Tibial nerve (tissue), 4 donors: ENCODE results near the gene SPECC1. TPM values are rescaled to one million over a fixed set of nuclear protein-coding genes. Genes with fewer than 3 reads are reported as not detected.
A peak's percentile ranks its signal among the peaks of the same experiment; 100 is the strongest.

ENCODE experiments used
- DNase-seq, 2 donors: peaks; one replicate each; pipeline ENCODE4 v3.0.0-alpha.2; 2019; ENCODE audit warnings: low spot score in 2 of 2
- H3K27ac ChIP-seq, 4 donors: fragments of 200-600 bp; sonication (generic) in 3 of 4; one replicate each; pipeline ENCODE4 v1.5.1; 2017 to 2019; ENCODE audit warnings: mild to moderate bottlenecking in 1 of 4
- H3K27me3 ChIP-seq, 2 donors: fragments of 200-600 bp; sonication (generic) in 1 of 2; one replicate each; pipeline versions ENCODE4 v1.5.1 to v1.6.0; 2017 to 2019
- H3K36me3 ChIP-seq, 3 donors: fragments of 200-600 bp; sonication (generic); one replicate each; pipeline ENCODE4 v1.5.1; 2018 to 2019
- H3K4me1 ChIP-seq, 4 donors: fragments of 200-600 bp; sonication (generic) in 3 of 4; one replicate each; pipeline ENCODE4 v1.5.1; 2017 to 2019
- H3K4me3 ChIP-seq, 4 donors: fragments of 200-600 bp; sonication (generic) in 3 of 4; one replicate each; pipeline ENCODE4 v1.5.1; 2017 to 2019; ENCODE audit warnings: mild to moderate bottlenecking in 1 of 4, moderate library complexity in 1 of 4
- H3K9me3 ChIP-seq, 4 donors: fragments of 200-600 bp; sonication (generic) in 3 of 4; one replicate each; pipeline ENCODE4 v1.5.1; 2017 to 2019
- CTCF ChIP-seq, 5 experiments: fragments of 200-600 bp in 3 of 5; fragments of 450-650 bp in 2 of 5; sonication (generic) in 3 of 5; IDR thresholded peaks; one replicate each; pipeline ENCODE4 v1.5.1; 2016 to 2019; ENCODE audit warnings: antibody characterized with exemption in 5 of 5, mild to moderate bottlenecking in 3 of 5, moderate library complexity in 2 of 5
- EP300 ChIP-seq, 2 donors: sonication (generic); formaldehyde crosslinking; IDR thresholded peaks; one replicate each; pipeline ENCODE4 v1.6.1; 2017; ENCODE audit warnings: antibody characterized with exemption in 2 of 2, mild to moderate bottlenecking in 1 of 2
- POLR2A ChIP-seq, 2 donors: fragments of 450-650 bp; IDR thresholded peaks; one replicate each; pipeline ENCODE4 v1.6.1; 2017; ENCODE audit warnings: antibody characterized with exemption in 2 of 2, mild to moderate bottlenecking in 2 of 2, moderate library complexity in 2 of 2
- WGBS, 2 donors: methylation state at CpG; one replicate each; pipeline ENCODE4 v1.1.5; 2018; 5-methylcytosine and 5-hydroxymethylcytosine counted together
- total RNA-seq, 4 donors: library from RNA; depleted of rRNA; stranded (reverse); fragments of >200 nt; gene quantifications; one replicate each; pipeline ENCODE4 v1.1.0, GENCODE V29; 2016

SPECC1 gene
- total RNA-seq, 4 donors from 2014 or later = 63.2 to 139 (median 98.1) TPM

- no peak for TF ChIP-seq EP300 (IDR thresholded peaks at IDR 0.05)
- no peak for TF ChIP-seq CTCF (IDR thresholded peaks at IDR 0.05)
- no peak for TF ChIP-seq POLR2A (IDR thresholded peaks at IDR 0.05)
- Histone ChIP-seq H3K27me3 (no peaks in the 10 kb centered on the region), H3K4me1 (peaks cover 0 to 22% (median 10%) of the 10 kb centered on the region in 4 donors), H3K9me3 (no peaks in the 10 kb centered on the region), H3K27ac (peak overlapping the region in 1 of 4 donors; percentile 33), H3K4me3 (no peak overlapping the region), H3K36me3 (no peaks in the 10 kb centered on the region)
- 62 to 69% methylated on average over 8 of the region's 8 CpGs for WGBS, 2 donors
- DNase-seq = no peak
Observed at GRCh38 chr17:20122254-20122879, 113.2 kb downstream of the SPECC1 start.

GRCh38 chr17:20123209-20123608 is 114.0 kb downstream of the SPECC1 start:
- no peaks in the 10 kb centered on the region for H3K9me3 ChIP-seq
- H3K27me3 ChIP-seq = no peaks in the 10 kb centered on the region
- no peak overlapping the region for H3K4me3 ChIP-seq
- H3K36me3 ChIP-seq = no peaks in the 10 kb centered on the region
- TF ChIP-seq EP300 (IDR thresholded peaks at IDR 0.05) (no peak), CTCF (IDR thresholded peaks at IDR 0.05) (no peak), POLR2A (IDR thresholded peaks at IDR 0.05) (no peak)
- H3K4me1 ChIP-seq = peaks cover 0 to 22% (median 10%) of the 10 kb centered on the region in 4 donors
- DNase-seq = no peak
- WGBS, 2 donors = 71 to 84% methylated on average over 4 of the region's 4 CpGs
- no peak overlapping the region for H3K27ac ChIP-seq

GRCh38 chr17:20125724-20126123 is 116.6 kb downstream of the SPECC1 start:
- Histone ChIP-seq H3K27ac (no peak overlapping the region), H3K27me3 (no peaks in the 10 kb centered on the region), H3K4me3 (no peak overlapping the region), H3K4me1 (peaks cover 0 to 20% (median 10%) of the 10 kb centered on the region in 4 donors), H3K9me3 (no peaks in the 10 kb centered on the region), H3K36me3 (no peaks in the 10 kb centered on the region)
- WGBS, 2 donors = 57 to 68% methylated on average over 6 of the region's 6 CpGs
- TF ChIP-seq EP300 (IDR thresholded peaks at IDR 0.05) (no peak), CTCF (IDR thresholded peaks at IDR 0.05) (no peak), POLR2A (IDR thresholded peaks at IDR 0.05) (no peak)
- no peak for DNase-seq

GRCh38 chr17:20127360-20128035 is 118.3 kb downstream of the SPECC1 start:
- no peak overlapping the region for H3K27ac ChIP-seq
- TF ChIP-seq POLR2A (IDR thresholded peaks at IDR 0.05) (no peak), EP300 (IDR thresholded peaks at IDR 0.05) (no peak), CTCF (IDR thresholded peaks at IDR 0.05) (no peak)
- 90 to 94% methylated on average over 6 of the region's 6 CpGs for WGBS, 2 donors
- DNase-seq = no peak
- H3K36me3 ChIP-seq = peaks cover 0 to 11% (median 0%) of the 10 kb centered on the region in 3 donors
- no peaks in the 10 kb centered on the region for H3K27me3 ChIP-seq
- peaks cover 0 to 3% (median 0%) of the 10 kb centered on the region in 4 donors for H3K4me1 ChIP-seq
- H3K4me3 ChIP-seq = no peak overlapping the region
- H3K9me3 ChIP-seq = peaks cover 0 to 11% (median 0%) of the 10 kb centered on the region in 4 donors

GRCh38 chr17:20128036-20128667 is 119.0 kb downstream of the SPECC1 start:
- Histone ChIP-seq H3K27me3 (no peaks in the 10 kb centered on the region), H3K27ac (no peak overlapping the region), H3K36me3 (peaks cover 0 to 11% (median 0%) of the 10 kb centered on the region in 3 donors), H3K4me3 (no peak overlapping the region), H3K9me3 (peaks cover 0 to 11% (median 0%) of the 10 kb centered on the region in 4 donors), H3K4me1 (no peaks in the 10 kb centered on the region)
- 61 to 70% methylated on average over 4 of the region's 4 CpGs for WGBS, 2 donors
- TF ChIP-seq CTCF (IDR thresholded peaks at IDR 0.05) = no peak
- no peak for TF ChIP-seq EP300 (IDR thresholded peaks at IDR 0.05)
- TF ChIP-seq POLR2A (IDR thresholded peaks at IDR 0.05) = no peak
- no peak for DNase-seq
